Glutamatergic neuron (in vitro differentiated cells): ENCODE results near the gene CHRM2. TPM values are rescaled to one million over a fixed set of nuclear protein-coding genes. Genes with fewer than 3 reads are reported as not detected.

ENCODE experiments used
- DNase-seq: peaks from one replicate; pipeline ENCODE4 v3.0.0; 2022
- H3K27ac Mint-ChIP-seq: one replicate; pipeline ENCODE4 v1.8.0; 2020; ENCODE audit warnings: mild to moderate bottlenecking, mixed read lengths, inconsistent platforms; ENCODE audit not compliant: unreplicated experiment
- H3K27me3 Mint-ChIP-seq: one replicate; pipeline ENCODE4 v1.8.0; 2020; ENCODE audit warnings: mild to moderate bottlenecking, moderate library complexity, mixed read lengths, inconsistent platforms; ENCODE audit not compliant: unreplicated experiment
- H3K36me3 Mint-ChIP-seq: one replicate; pipeline ENCODE4 v1.8.0; 2020; ENCODE audit warnings: mild to moderate bottlenecking, mixed read lengths, inconsistent platforms; ENCODE audit not compliant: unreplicated experiment
- H3K4me1 Mint-ChIP-seq: one replicate; pipeline ENCODE4 v1.8.0; 2020; ENCODE audit warnings: mild to moderate bottlenecking, low read depth, mixed read lengths, inconsistent platforms; ENCODE audit not compliant: unreplicated experiment
- H3K4me3 Mint-ChIP-seq: one replicate; pipeline ENCODE4 v1.8.0; 2020; ENCODE audit warnings: mild to moderate bottlenecking, mixed read lengths, inconsistent platforms; ENCODE audit not compliant: unreplicated experiment
- H3K9me3 Mint-ChIP-seq: one replicate; pipeline ENCODE4 v1.8.0; 2020; ENCODE audit warnings: mild to moderate bottlenecking, moderate library complexity, mixed read lengths, inconsistent platforms; ENCODE audit not compliant: unreplicated experiment
- microRNA-seq: library from miRNA; unstranded; fragments of <30 nt; microRNA quantifications from one replicate; pipeline ENCODE4, GENCODE V29; 2020; ENCODE audit not compliant: unreplicated experiment
- total RNA-seq: library from RNA; stranded (reverse); fragmentation: NEBNext Ultra II Directional; extraction: Animal tissue kit (Norgen Biotek cat#: 25700); gene quantifications from one replicate; pipeline ENCODE4 v1.2.1, GENCODE V29; 2021; ENCODE audit not compliant: unreplicated experiment
- TF ChIP-seq, protein P1 (sequence below): fragments of 200-600 bp; sonication (generic); IDR thresholded peaks from one replicate; pipeline ENCODE4 v1.5.0; 2021; ENCODE audit not compliant: partially characterized antibody, unreplicated experiment

The CHRM2 gene
- total RNA-seq, 1 donor from 2014 or later: not detected

DNA sequence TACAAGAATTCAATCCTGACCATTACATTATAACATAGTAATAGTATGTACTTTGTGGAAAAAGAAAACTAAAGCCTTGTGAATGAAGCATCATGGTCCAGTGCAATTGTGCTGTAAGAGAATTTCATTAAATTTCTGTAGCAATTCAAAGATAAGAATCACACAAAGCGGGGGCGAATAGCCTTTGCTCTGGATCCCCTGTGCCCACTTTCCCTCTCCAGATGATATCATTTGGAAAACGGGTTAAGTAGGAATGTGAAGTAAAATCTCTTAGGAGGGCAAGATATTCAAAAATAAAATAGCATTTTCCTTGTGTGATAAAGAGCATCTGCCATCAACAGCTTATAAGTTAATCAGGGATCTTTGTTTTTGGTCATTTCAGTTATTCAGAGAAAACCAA lies 177.1 kb downstream of the CHRM2 start:
- Mint-ChIP-seq H3K4me1 (no peaks in the 10 kb centered on the region), H3K27me3 (no peaks in the 10 kb centered on the region), H3K27ac (no peak overlapping the region), H3K36me3 (no peaks in the 10 kb centered on the region), H3K4me3 (no peak overlapping the region), H3K9me3 (no peaks in the 10 kb centered on the region)
- no peak for DNase-seq
- TF ChIP-seq, protein P1, sequence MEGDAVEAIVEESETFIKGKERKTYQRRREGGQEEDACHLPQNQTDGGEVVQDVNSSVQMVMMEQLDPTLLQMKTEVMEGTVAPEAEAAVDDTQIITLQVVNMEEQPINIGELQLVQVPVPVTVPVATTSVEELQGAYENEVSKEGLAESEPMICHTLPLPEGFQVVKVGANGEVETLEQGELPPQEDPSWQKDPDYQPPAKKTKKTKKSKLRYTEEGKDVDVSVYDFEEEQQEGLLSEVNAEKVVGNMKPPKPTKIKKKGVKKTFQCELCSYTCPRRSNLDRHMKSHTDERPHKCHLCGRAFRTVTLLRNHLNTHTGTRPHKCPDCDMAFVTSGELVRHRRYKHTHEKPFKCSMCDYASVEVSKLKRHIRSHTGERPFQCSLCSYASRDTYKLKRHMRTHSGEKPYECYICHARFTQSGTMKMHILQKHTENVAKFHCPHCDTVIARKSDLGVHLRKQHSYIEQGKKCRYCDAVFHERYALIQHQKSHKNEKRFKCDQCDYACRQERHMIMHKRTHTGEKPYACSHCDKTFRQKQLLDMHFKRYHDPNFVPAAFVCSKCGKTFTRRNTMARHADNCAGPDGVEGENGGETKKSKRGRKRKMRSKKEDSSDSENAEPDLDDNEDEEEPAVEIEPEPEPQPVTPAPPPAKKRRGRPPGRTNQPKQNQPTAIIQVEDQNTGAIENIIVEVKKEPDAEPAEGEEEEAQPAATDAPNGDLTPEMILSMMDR: no peak

DNA sequence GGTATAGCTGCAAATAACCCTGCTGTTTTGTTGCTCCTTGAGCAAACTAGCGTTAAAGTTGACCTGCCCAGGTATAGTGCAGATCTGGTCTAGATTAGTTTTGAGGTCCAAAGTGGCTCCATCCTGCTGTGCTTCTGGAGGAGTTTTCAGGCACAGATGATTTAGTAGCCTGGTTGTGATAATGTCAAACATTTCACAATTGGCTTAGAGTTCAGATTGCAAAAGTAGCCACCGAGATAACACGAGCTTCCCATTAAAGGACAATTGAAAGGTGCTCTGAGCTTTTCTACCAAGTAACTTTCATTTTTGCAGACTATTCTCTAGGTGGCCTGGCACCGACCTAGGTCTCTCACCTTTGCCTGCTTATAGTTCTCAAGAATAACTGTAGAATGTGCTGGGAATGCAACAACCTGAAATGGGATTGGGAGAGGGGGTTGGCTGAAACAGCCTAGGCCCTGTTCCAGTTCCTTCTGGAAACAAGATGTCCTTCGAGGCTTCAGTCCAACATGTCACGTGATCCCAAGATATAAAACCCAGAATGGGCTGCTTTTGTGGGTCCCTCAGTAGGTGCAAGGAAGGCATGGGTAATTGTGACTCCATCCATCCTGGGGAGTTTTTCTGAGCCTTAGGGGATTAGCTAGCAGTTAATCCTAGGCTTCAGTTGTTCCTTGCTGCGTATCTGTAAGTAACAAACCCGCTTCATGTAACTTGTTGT lies 201.0 kb downstream of the CHRM2 start:
- Mint-ChIP-seq H3K4me1 (no peaks in the 10 kb centered on the region), H3K27me3 (no peaks in the 10 kb centered on the region), H3K36me3 (no peaks in the 10 kb centered on the region), H3K9me3 (peaks cover 2% of the 10 kb centered on the region), H3K27ac (no peak overlapping the region), H3K4me3 (no peak overlapping the region)
- TF ChIP-seq, protein P1: no peak
- no peak for DNase-seq

Small RNA genes within 50 kb of the gene (microRNA-seq; reads per million reads assigned to microRNA genes)
- gene MIR490: 15.0 reads per million, percentile 55 among the genes with 10 or more reads in this experiment
